GM21367 (cell line): ENCODE data around the gene TTC9C.
"Not testable (repeated sequence)": the region's sequence is repeated elsewhere in the genome, so short reads cannot be mapped to it uniquely, and the experiment has no call there.

Experiments
- ATAC-seq: cut with Tn5 transposase; IDR thresholded peaks from one replicate; pipeline ENCODE4 v1.9.1; 2021; ENCODE audit not compliant: unreplicated experiment

Gene TTC9C

DNA sequence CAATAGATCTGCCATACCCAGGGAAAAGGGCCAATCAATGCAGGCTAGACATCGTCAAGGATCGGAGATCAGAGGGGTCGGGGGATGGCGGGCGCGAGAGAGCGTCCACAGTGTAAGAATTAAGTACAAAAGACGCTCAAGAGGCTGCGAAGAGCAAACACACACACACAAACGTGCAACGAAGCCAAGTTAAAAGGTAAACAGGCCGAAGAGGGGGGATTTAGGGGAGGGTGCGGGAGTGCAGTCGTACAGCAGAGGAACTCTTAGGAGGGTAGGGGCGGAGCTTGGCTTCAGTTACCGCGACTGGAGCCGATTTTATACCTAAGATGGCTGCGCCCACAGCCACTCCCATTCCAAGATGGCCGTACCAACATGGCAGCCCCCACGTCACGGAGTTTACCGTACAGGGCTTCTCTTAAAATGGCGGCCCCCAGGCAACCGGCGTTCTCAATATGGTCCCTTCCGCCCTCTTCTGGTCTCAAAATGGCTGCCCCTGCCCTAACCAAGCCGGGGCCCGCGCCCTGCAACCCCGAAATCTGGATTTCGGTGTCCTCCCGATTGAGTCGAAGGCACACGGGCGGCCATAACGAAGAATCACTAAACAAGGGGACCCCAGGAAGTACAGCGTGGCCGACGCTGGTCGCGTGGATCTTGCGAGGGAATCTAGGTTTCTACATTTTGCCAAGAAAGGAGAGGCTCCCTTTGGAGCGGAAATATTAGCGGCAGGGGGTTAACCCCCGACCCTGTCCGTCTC lies 18.9 kb upstream of the TTC9C start:
- ATAC-seq = peak; percentile 56

DNA sequence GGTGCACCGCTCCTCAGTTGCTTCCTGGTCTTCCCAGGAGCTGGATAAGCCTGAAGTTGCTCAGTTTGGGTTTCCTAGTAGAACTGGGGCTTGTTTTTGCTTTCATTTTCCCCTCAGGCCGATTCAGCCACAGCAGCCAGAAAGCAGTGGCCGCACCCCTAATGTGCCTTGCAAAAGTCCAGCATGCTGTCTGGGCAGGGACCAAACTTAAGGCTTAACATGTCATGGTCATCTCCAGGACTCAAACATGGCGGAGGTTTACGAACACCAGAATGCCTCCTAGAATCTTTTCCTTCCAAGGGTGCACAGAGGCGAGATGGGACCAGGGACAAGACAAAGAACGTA lies 18.3 kb upstream of the TTC9C start:
- ATAC-seq = no peak

DNA sequence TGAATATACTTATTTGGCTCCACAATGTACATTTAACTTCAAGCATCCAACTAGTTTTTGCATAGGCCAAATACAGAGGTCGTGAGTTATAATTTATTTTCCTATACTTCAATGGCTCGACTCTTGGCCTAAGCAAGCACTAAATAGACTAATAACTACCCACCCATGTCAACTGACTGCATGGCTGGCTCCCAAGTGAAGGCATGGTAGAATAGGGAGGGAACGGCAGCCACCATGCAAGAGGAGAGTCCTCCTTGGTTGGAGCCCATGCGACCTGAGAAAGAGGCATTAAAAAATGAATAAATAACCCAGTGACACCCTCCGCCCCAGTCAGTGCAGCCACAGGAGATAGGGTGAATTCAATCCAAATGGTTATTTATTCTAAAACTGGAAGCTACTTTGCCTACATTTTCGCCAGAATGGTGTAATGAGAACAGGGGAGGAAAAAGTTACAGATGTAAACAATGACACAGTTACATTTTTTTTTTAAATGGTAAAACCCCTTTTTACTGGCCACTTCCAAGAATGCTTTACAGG lies 15.9 kb upstream of the TTC9C start:
- ATAC-seq = no peak

DNA sequence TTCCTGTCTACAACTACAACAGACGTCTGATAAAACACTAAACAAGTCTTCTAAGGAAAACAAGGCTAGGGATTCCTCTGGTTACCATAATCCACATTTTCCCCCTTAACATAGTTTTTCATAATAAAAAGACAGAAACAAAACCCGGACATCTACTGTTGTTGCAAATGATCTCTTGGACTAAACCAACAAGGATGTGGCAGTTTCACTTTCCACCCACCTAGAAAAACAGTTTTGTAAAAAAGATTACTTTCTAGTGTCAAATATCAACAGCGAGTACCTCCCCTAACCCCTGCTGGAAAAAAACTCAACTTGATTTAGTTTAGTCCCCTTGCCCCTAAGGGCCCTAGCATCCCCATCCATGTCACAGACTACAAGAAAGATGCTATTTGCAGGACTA lies 15.4 kb upstream of the TTC9C start:
- no peak for ATAC-seq

DNA sequence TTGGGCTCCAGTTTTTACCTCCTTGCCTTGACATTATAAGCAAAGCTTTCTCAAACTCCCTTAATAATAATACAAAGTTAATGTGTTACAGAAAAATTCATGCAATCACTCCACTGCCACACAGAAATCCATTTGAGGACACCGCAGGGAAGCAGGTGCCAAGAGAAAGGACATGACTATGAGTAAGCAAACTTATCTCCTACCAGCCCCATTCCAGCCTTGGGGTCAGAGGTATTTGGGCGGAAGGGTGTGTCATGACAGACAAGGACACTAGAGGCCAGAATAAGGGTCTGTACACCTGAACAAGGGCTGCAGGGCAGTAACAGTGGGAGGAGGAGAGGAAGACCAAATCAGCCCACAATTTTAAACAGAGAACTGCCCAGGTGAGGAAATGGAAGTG lies 14.9 kb upstream of the TTC9C start:
- ATAC-seq = no peak

DNA sequence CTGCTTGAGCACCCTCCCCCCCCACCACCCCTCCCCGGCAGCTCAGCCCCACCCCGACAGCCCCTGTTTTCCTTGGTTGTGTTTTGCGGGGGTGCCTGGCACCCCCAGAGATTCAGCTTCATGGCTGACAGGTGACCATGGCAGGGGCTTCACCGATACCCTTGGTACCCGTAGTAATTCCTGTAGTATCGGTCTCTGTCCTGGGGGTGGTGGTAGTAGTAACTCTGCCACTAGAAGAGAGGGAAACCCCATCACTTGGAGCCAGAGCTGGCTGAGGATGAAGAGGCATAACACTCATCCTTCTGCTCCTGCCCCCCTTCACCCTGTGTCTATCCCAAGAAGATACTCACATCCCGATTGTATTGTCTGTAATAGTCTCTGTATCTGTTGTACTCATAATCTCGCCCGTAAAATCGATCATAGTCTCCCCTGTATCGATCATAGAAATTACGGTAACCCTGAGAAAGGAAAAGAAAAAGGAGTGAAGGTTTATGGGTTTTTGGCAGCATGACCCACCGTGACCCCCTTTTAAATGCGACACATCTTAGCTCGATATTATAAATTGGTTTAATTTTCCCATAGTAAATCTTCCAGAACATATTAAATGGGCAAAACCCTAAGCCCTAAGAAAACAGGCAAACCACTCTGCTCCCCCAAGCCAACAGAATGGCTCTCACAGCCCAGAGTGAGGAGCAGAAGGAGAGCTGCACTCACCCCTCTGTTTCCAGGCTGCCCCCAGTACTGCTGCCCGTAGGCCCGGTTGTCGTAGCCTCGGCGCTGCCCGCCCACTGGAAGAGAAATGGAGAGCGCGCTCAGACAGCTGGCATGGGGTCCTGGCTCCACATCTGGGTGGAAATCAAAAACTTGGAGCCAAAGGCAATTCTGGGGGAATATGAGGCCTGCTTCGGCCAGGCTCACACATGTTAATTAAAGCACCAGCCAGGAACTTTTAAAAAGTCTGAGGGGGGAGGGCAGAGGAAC lies 12.8 kb upstream of the TTC9C start:
- no peak for ATAC-seq

DNA sequence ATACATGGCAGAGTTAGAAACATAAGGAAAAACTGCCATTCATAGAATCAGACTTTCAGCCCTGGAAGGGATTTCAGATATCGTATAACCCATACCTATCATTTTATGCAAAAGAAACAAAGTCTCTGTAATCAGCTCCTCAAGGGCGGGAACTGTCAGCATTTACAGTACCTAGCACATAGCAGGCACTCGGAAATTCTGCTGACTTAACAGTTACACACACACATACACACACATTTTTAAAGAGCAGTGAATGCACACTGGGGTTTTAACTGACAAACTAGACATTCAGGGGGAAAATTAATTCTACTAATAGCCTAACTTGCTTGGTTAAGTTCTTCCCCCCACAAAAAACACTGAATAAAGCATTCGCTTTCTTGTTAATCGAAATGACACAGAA lies 12.1 kb upstream of the TTC9C start:
- no peak for ATAC-seq

DNA sequence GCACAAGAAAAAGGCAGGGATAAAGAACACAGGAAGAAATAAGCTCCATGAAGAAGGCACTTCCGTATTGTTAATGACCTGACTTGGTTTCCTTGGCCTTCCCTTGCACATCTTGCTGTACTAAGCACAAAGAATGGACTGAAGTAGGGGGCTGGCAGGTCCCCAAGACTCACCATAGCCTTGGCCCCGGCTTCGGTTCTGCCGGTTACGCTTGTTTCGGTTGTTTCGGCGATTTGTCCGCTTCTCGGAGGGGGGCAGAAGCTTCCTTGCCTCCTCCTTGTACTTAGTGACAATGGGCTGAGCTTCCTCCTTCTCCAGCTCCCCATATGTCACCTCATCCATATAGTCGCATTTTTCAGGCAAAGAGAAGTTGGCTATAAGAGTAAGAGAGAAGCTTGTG lies 11.5 kb upstream of the TTC9C start:
- no peak for ATAC-seq

DNA sequence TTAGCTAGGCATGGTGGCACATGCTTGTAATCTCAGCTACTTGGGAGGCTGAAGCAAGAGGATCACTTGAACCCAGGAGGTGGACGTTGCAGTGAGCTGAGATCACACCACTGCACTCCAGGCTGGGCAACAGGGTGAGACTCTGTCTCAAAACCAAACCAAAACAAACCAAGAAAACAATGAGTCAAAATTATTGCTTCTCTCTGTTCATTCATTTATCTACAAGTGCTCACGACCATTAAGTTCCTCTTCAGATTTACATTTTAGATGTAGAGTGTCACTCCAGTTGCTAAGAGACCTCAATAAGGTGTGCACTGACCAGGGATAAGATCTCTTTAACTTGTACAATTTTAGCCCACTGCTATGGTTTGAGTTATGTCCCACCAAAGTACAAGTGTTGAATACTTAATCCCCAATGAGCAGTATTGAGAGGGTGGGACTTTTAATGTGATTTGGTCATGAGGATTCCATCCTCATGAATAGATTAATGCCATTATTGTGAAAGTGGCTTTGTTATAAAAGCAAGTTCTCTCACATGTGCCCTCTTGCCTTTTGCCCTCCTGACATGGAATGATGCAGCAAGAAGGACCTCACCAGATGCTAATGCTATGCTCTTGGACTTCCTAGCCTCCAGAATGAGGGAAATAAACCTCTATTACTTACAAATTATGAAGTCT lies 8.8 kb upstream of the TTC9C start:
- ATAC-seq = no peak

DNA sequence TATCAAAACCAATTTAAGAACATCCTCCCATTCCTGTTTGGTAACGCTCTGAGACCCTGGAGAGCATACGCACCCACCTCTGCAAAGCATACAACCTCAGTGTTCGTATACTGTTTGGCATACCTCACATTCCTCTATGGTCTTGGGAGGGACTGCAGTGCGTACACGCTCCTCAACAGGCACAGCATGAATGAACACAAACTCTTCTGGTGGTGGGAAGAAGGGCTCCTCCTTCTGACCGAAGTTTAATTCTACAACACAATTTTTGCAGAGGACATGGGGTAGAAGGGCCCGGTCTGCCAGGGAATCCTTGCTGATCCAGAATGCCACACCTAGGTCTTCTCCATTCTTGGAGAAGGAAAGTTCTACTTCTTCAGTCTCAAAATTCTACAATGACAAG lies 6.3 kb upstream of the TTC9C start:
- no peak for ATAC-seq

DNA sequence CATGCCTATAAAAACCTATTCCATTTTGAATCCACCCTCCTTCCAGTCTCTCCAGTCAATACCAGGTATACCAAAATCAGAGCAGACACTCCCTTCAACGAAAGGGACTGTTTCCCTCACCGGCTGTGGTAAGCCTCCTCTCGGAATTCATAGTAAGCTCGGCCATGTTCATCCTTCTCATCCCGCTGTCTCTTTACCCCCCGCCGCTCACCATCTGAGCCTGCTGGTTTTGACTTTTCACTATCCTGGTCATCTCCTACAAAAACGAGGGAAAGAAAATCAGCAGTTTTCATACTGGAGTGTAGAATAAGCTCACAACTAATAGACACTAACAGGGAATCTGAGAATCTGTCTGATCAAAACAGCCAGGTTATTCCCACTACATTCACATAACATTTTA lies 4.1 kb upstream of the TTC9C start:
- ATAC-seq = no peak

DNA sequence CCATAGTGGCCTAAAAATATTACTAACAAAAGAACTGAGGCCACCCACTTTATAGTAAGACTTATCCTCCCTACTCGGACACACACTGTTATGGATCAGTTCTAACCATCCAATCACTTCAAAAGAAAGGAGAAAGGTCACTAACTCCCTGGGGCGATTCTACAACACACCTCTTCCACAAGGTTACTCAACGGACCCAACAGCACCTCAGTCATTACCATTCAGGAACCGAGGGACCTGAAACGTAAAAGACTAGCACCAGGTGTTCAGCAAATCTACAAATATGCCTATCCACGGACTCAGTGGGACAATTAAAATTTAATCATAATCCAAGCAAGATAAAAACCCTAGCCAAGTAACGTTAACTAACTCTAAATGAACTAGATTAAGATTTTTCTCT lies 2.6 kb upstream of the TTC9C start:
- ATAC-seq = no peak

DNA sequence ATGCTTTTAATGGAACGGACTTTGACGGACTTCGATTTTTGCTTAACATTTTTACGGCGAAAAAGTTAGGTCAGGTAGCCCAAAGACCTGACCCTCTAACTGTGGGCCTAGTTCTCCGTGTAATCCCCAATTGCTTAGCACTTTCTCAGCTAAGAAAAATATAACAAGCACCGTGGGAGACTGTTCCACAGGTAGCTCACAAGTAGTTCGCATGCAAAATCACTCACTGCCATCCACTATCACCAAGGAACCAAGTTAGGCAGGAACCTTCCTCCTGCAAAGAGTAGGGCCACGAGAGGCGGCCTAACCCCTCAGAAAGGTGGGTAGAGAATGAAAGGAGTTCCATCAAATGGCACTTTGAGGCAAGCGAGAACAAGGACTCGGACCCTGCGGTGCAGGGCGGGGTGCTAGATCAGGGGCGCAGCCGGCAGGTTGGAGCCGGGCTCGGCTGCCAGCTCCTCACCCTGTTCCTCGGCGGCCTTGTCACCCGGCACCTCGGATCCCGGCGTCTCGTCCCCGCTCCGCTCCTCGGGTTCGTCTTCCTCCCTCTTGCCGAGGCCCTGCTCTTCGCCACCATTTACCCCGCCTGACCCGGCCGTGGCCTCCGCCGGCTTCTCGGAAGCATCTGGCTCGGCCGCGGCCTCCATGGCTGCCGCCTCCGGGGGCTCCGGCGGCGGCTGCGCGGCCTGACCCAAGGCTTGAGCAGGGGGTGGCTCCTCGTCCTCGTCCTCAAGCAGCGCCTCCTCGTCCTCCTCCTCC lies 2.0 kb upstream of the TTC9C start:
- ATAC-seq = no peak

DNA sequence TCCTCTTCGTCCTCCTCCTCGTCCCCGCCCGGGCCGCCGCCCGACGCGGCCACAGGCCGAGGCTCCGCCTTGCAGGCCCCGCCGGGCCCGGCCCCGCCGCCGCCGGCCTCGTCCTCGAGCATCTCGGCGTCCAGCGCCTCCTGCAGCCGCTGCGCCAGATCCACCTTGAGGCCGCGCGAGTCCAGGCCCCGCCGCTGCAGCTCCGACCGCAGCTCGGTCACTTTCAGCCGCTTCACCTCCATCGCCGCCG lies 1.4 kb upstream of the TTC9C start:
- ATAC-seq = no peak

DNA sequence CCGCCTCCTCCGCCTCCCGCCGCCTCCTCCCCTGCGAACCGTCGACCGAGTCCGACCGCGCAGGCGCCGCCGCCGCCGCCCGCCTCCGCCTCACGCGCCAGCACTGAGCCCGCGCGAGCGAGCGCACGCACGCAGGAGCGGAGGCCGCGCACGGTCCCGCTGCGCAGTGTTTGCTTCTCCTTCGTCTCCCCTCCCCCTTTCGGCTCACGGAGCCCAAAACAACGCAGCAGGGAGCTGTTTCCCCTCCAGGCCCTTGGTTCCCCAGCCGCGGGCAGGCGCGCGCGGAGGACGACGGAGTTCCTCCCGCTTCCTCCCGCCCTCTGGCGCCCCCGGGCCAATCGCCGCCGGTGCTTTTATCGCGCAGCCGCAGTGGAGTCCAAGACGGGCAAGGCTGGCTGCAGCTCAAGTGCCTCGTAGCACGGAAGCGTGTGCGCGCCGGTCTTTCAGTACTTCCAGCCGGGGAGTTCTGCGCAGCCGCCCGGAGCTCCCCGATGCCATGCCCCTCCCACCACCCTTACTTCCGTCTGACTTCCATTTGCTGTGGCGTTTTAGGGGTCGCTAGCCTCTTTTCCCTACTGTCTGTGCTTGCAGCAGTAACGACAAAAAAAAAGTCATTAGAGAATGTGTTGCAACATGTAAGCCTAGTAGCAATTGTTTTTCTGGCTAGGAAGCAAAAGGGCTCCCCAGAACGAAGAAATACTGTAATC lies 968 bp upstream of the TTC9C start, which contains the start of gene HNRNPUL2:
TSS of gene HNRNPUL2 (minus strand) at position 293 of the 707 bp plus-strand sequence. CDS start 301 bp downstream, outside the sequence.
- ATAC-seq = peak; percentile 64

DNA sequence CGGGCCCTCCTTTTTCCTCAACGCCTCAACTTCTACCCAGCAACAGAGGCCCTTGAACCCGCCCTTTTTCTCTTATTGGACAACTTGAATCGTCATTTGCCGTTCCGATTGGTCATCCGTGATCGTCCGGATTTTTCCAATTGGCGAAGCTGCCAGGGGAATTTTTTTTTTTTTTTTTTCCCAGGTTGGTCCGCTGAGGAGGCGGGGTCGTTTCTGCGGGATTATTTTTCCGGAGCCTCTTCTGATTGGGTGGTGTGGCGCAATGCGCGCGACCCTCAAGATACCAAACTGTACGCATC lies 465 bp upstream of the TTC9C start:
- ATAC-seq = peak; percentile 58

DNA sequence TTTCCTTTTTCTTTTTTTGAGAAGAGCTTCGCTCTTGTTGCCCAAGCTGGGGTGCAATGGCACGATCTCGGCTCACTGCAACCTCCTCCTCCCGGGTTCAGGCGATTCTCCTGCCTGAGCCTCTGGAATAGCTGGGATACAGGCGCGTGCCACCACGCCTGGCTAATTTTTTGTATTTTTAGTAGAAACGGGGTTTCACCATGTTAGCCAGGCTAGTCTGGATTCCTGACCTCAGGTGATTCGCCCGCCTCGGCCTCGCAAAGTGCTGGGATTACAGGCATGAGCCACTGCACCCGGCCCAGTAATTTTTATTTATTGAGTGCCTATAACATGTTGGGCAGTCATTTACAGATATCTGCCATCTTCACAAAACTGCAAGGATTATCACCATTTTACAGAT lies 1.8 kb downstream of the TTC9C start:
- ATAC-seq = not testable (repeated sequence)

DNA sequence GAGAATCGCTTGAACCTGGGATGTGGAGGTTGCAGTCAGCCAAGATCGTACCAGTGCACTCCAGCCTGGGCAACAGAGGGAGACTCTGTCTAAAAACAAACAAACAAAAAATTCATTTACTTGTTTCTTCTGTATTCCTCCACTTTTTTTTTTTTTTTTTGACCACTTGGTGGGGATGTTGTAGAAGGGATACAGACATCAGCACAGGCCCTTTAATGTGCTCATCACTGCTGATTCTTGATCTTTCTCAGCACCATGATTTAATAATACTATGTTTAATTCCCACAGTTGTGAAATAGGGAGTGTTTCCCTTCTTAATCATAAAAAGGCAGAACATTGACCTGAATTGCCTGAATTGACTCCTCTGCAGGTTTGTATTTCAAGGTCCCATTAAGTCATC lies 4.5 kb downstream of the TTC9C start:
- no peak for ATAC-seq

DNA sequence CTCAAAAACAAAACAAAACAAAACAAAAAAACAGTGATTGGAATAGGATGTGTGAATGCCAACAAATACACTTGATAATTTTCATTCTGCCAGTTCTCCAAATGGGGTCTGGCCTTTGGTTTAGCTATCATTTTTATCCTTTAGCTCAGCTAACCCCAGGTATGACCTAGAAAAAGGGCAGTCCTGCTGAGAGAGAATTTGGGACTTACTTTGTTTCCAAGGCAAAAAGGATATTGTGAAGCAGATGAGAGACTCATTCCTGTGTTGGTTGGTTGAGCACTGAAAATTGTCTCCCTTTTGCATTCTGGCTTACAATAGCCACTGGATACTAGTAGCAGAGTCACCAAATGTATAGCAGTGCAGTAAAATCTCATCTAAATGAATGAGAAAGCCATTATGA lies 8.9 kb downstream of the TTC9C start:
- no peak for ATAC-seq

DNA sequence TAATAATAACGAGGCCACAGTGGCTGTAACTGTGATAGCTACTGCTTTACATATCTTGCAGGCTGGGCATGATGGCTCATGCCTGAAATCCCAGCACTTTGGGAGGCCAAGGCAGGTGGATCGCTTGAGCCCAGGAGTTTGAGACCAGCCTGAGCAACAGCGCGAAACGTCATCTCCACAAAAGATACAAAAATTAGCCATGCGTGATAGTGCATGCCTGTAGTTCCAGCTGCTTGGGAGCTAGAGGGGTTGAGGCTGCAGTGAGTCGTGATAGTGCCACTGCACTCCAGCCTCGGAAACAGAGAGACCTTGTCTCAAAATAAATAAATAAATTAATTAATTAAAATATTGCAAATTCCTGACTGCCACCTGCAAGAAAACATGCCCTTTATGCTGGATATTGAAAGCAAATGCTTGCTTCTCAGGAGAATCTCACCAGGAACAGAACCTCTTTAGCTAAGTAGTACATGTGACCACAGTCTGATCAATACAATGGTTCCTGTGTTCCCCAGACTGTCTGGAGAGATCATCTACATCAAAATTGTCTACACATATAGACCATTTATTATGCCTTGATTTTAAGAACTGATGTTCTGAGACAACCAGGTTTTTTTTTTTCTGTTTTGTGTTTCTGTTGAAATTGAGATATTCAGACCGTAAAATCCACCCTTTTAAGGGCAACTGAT lies 19.3 kb downstream of the TTC9C start:
- no peak for ATAC-seq
